GM18498 (cell line): ENCODE results near the gene DGKA.
A peak's percentile ranks its signal among the peaks of the same experiment; 100 is the strongest.
"Not testable (repeated sequence)": the region's sequence is repeated elsewhere in the genome, so short reads cannot be mapped to it uniquely, and the experiment has no call there.

Experiments used
- ATAC-seq: cut with Tn5 transposase; IDR thresholded peaks from one replicate; pipeline ENCODE4 v1.9.1; 2021; ENCODE audit warnings: mild to moderate bottlenecking, moderate library complexity; ENCODE audit not compliant: unreplicated experiment

DGKA gene

DNA sequence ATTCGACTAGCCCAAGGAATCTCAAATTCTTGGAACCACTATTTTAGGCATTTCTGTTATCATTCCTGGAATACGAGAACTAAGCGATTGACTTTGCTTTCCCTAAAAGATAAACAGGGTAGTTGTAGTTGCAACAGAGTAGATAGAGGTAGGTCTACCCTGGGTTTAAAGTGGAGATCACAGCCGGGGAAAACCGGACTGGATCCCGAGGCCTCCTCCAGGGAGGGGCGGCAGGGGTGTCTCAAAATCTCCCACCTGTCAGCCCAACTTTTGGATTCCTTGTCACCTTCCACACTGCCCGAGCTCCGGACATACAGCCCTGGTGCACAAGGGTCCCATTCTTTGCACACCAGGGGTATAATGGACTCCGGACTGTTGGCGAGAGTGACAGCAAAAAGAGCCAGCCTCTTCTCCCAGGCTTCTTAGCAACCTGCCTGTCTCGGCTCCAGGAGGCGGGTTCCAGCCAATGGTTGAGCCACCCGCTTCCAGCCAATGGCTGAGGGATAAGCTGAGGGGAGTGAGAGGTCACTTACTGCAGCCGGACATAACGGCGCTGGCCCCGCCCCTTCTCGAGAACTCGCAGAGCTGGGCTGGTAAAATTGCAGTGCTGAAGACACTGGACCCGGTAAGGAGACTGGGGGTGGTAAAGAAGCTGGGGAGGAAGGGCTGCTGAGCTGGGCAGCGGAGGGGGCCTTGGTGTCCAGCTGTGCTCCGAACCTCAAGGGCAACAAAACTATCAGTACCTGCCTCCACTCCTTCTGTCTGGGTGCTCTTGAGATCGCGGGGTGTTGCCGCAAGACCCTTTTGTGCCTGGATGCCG, 66.0 kb downstream of the DGKA start, which contains the start of gene SUOX:
Gene SUOX (plus strand): TSS at position 562 of the 820 bp plus-strand sequence. CDS start 4,946 bp downstream, outside the sequence.
- ATAC-seq = peak; percentile 99

DNA sequence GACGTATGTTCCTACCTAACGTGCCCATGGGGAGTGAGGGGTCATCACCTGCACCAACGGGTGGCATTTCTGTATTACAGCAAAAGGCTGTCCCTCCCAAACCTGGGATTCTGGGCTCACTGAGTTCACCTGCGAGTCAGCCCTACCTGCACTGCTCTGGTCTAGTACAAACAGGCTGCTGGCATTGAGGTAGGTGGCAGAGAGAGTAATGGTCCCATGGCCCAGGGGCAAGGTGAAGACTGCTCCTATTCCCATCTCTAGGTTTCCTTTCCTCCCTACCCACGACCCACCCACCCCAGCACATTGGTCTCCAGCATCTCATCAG, 66.5 kb downstream of the DGKA start:
- ATAC-seq = peak; percentile 2

DNA sequence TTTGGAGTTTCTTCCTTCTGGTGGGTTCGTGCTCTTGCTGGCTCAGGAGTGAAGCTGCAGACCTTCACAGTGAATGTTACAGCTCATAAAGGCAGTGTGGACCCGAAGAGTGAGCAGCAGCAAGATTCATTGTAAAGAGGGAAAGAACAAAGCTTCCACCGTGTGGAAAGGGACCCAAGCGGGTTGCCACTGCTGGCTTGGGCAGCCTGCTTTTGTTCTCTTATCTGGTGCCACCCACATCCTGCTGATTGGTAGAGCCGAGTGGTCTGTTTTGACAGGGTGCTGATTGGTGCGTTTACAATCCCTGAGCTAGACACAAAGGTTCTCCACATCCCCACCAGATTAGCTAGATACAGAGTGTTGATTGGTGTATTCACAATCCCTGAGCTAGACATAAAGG, 68.6 kb downstream of the DGKA start:
- not testable (repeated sequence) for ATAC-seq

DNA sequence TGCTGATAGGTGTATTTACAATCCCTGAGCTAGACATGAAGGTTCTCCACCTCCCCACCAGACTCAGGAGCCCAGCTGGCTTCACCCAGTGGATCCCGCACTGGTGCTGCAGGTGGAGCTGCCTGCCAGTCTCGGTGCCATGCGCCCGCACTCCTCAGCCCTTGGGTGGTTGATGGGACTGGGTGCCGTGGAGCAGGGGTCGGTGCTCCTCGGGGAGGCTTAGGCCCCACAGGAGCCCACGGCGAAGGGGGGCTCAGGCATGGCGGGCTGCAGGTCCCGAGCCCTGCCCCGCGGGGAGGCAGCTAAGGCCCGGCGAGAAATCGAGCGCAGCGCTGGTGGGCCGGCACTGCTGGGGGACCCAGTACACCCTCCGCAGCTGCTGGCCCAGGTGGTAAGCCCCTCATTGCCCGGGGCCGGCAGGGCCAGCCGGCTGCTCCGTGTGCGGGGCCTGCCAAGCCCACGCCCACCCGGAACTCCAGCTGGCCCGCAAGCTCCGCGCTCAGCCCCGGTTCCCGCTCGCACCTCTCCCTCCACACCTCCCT, 69.1 kb downstream of the DGKA start:
- not testable (repeated sequence) for ATAC-seq

DNA sequence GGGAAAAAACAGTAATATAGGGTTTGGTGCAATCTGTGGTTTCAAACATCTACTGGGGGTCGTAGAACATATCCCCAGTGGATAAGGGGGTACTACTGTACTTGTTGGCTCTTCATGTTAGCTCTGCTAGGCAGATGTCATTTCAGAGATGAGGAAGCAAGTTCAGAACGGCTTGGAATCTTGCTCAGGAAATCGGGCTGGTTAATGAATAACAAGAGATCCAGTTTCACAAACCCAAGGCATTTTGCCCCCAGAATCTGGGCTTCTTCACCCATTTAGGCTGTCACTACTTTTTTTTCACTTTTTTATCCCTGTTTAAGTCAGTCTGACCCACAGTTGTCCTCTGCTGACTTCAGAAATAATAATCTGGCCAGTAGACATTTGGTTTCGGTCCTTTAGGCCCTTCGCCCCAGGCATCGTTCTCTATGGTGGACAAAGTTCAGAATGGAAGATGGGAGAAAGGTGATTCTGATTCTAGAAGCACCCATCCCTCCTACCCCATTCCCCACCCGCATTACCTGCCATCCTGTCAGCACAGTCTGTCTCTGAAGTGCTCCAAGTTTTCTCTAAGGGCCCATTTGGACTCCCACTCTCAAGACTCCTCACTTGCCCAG, 70.6 kb downstream of the DGKA start:
- no peak for ATAC-seq

DNA sequence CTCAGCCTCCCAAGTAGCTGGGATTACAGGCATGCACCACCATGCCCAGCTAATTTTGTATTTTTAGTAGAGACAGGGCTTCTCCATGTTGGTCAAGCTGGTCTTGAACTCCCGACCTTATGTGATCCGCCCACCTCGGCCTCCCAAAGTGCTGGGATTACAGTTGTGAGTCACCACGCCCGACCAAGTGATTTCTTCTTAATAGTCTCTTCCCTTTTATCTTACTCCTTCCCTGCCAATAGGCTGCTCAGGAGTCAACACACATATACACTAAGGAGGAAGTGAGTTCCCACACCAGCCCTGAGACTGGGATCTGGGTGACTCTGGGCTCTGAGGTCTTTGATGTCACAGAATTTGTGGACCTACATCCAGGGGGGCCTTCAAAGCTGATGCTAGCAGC, 72.4 kb downstream of the DGKA start:
- ATAC-seq = not testable (repeated sequence)
